ENCODE measurements around the gene MTMR6. TPM values are rescaled to one million over a fixed set of nuclear protein-coding genes. Genes with fewer than 3 reads are reported as not detected.

The MTMR6 gene
- total and polyA plus RNA-seq, 2 experiments from 2014 or later = 6.9 to 17.2 TPM

- DNase-seq (ENCODE audit: low spot score) = no peak
- no peak overlapping the region for H2AFZ ChIP-seq
- H3K4me3 ChIP-seq = no peak overlapping the region
- no peaks in the 10 kb centered on the region for H3K9me3 ChIP-seq (ENCODE audit: low read depth)
- H3K27me3 ChIP-seq = no peaks in the 10 kb centered on the region
- 95% methylated on average over 5 of the region's 5 CpGs for WGBS (ENCODE audit: low lambda C conversion rate, missing lambda C conversion rate)
- no peak for TF ChIP-seq CTCF (IDR thresholded peaks at IDR 0.05; ENCODE audit: poor library complexity)
- no peak for TF ChIP-seq EZH2phosphoT487 (IDR thresholded peaks at IDR 0.05; ENCODE audit: low read depth, severe bottlenecking, unreplicated experiment)
- TF ChIP-seq EZH2 (IDR thresholded peaks at IDR 0.05; ENCODE audit: borderline replicate concordance) = no peak
- no peaks in the 10 kb centered on the region for H3K4me1 ChIP-seq (ENCODE audit: insufficient read depth)
- no peaks in the 10 kb centered on the region for H4K20me1 ChIP-seq (ENCODE audit: insufficient read depth, poor library complexity, severe bottlenecking)
- H3K9me2 ChIP-seq (replicated peaks; ENCODE audit: insufficient read depth) = no peaks in the 10 kb centered on the region
- H3K4me2 ChIP-seq = no peak overlapping the region
- H3K36me3 ChIP-seq (replicated peaks; ENCODE audit: insufficient read depth, low read depth) = no peaks in the 10 kb centered on the region
- H3K79me2 ChIP-seq = no peaks in the 10 kb centered on the region
- H3K27ac ChIP-seq = no peak overlapping the region
These were observed 20.6 kb downstream of the MTMR6 start for GRCh38 chr13:25266706-25267105.

GRCh38 chr13:25262261-25262660 lies 25.0 kb downstream of the MTMR6 start:
- TF ChIP-seq EZH2 (IDR thresholded peaks at IDR 0.05; ENCODE audit: borderline replicate concordance) (no peak), CTCF (IDR thresholded peaks at IDR 0.05; ENCODE audit: poor library complexity) (no peak), EZH2phosphoT487 (IDR thresholded peaks at IDR 0.05; ENCODE audit: low read depth, severe bottlenecking, unreplicated experiment) (no peak)
- no peak for DNase-seq (ENCODE audit: low spot score)
- H3K79me2 ChIP-seq = no peaks in the 10 kb centered on the region
- H3K9me3 ChIP-seq (ENCODE audit: low read depth) = no peaks in the 10 kb centered on the region
- no peak overlapping the region for H2AFZ ChIP-seq
- H3K4me2 ChIP-seq = no peak overlapping the region
- H3K36me3 ChIP-seq (replicated peaks; ENCODE audit: insufficient read depth, low read depth) = no peaks in the 10 kb centered on the region
- WGBS (ENCODE audit: low lambda C conversion rate, missing lambda C conversion rate) = 97% methylated on average over 4 of the region's 4 CpGs
- no peaks in the 10 kb centered on the region for H3K27me3 ChIP-seq
- no peaks in the 10 kb centered on the region for H3K4me1 ChIP-seq (ENCODE audit: insufficient read depth)
- H3K4me3 ChIP-seq = no peak overlapping the region
- H4K20me1 ChIP-seq (ENCODE audit: insufficient read depth, poor library complexity, severe bottlenecking) = no peaks in the 10 kb centered on the region
- no peaks in the 10 kb centered on the region for H3K9me2 ChIP-seq (replicated peaks; ENCODE audit: insufficient read depth)
- no peak overlapping the region for H3K27ac ChIP-seq

- no peak overlapping the region for H3K4me3 ChIP-seq
- no peak overlapping the region for H3K4me2 ChIP-seq
- 80% methylated on average over 2 of the region's 2 CpGs for WGBS (ENCODE audit: low lambda C conversion rate, missing lambda C conversion rate)
- no peaks in the 10 kb centered on the region for H4K20me1 ChIP-seq (ENCODE audit: insufficient read depth, poor library complexity, severe bottlenecking)
- H3K36me3 ChIP-seq (replicated peaks; ENCODE audit: insufficient read depth, low read depth) = no peaks in the 10 kb centered on the region
- no peaks in the 10 kb centered on the region for H3K9me3 ChIP-seq (ENCODE audit: low read depth)
- H3K4me1 ChIP-seq (ENCODE audit: insufficient read depth) = no peaks in the 10 kb centered on the region
- H3K79me2 ChIP-seq = no peaks in the 10 kb centered on the region
- no peaks in the 10 kb centered on the region for H3K9me2 ChIP-seq (replicated peaks; ENCODE audit: insufficient read depth)
- no peak overlapping the region for H3K27ac ChIP-seq
- no peak overlapping the region for H2AFZ ChIP-seq
- H3K27me3 ChIP-seq = no peaks in the 10 kb centered on the region
- no peak for TF ChIP-seq EZH2 (IDR thresholded peaks at IDR 0.05; ENCODE audit: borderline replicate concordance)
- no peak for TF ChIP-seq CTCF (IDR thresholded peaks at IDR 0.05; ENCODE audit: poor library complexity)
- no peak for TF ChIP-seq EZH2phosphoT487 (IDR thresholded peaks at IDR 0.05; ENCODE audit: low read depth, severe bottlenecking, unreplicated experiment)
- DNase-seq (ENCODE audit: low spot score) = no peak
These were observed 33.6 kb downstream of the MTMR6 start for GRCh38 chr13:25253702-25254101.

GRCh38 chr13:25252752-25253151 lies 34.5 kb downstream of the MTMR6 start:
- H3K9me3 ChIP-seq (ENCODE audit: low read depth) = no peaks in the 10 kb centered on the region
- no peak overlapping the region for H3K4me3 ChIP-seq
- H3K4me2 ChIP-seq = no peak overlapping the region
- WGBS (ENCODE audit: low lambda C conversion rate, missing lambda C conversion rate) = 97% methylated on average over 2 of the region's 2 CpGs
- H3K79me2 ChIP-seq = no peaks in the 10 kb centered on the region
- no peaks in the 10 kb centered on the region for H3K36me3 ChIP-seq (replicated peaks; ENCODE audit: insufficient read depth, low read depth)
- no peaks in the 10 kb centered on the region for H4K20me1 ChIP-seq (ENCODE audit: insufficient read depth, poor library complexity, severe bottlenecking)
- no peaks in the 10 kb centered on the region for H3K4me1 ChIP-seq (ENCODE audit: insufficient read depth)
- no peaks in the 10 kb centered on the region for H3K9me2 ChIP-seq (replicated peaks; ENCODE audit: insufficient read depth)
- H3K27ac ChIP-seq = no peak overlapping the region
- DNase-seq (ENCODE audit: low spot score) = no peak
- no peaks in the 10 kb centered on the region for H3K27me3 ChIP-seq
- TF ChIP-seq EZH2phosphoT487 (IDR thresholded peaks at IDR 0.05; ENCODE audit: low read depth, severe bottlenecking, unreplicated experiment) (no peak), EZH2 (IDR thresholded peaks at IDR 0.05; ENCODE audit: borderline replicate concordance) (no peak), CTCF (IDR thresholded peaks at IDR 0.05; ENCODE audit: poor library complexity) (no peak)
- no peak overlapping the region for H2AFZ ChIP-seq

Data from hepatocyte (in vitro differentiated cells).